WTC11 (cell line): Measurements from ENCODE around the gene C1QTNF4. TPM values are rescaled to one million over a fixed set of nuclear protein-coding genes. Genes with fewer than 3 reads are reported as not detected.

Experiments
- ATAC-seq: fragments of 200-7000 bp; cut with Tn5 transposase; 2 replicates; pipeline ENCODE4 v1.10.0; 2021; ENCODE audit warnings: mild to moderate bottlenecking, moderate library complexity
- CTCF ChIA-PET: fragments of 300-600 bp; sonication (Branson Sonifier 250); formaldehyde crosslinking; loops from one replicate; lab custom pipeline; 2021; ENCODE audit warnings: antibody characterized with exemption; lab: Charles Lee
- POLR2A ChIA-PET: fragments of 350-600 bp; sonication (Branson Sonifier 250); formaldehyde crosslinking; loops from one replicate; lab custom pipeline; 2021; ENCODE audit warnings: antibody characterized with exemption; lab: Charles Lee
- DNase-seq: peaks from one replicate; pipeline ENCODE4 v3.0.0; 2021; ENCODE audit warnings: low spot score
- H3K27ac Mint-ChIP-seq: 2 replicates; pipeline ENCODE4 v1.8.0; 2021; ENCODE audit warnings: mixed read lengths
- H3K27me3 Mint-ChIP-seq: 2 replicates; pipeline ENCODE4 v1.8.0; 2021; ENCODE audit warnings: low read depth, mild to moderate bottlenecking, moderate library complexity, mixed read lengths
- H3K36me3 Mint-ChIP-seq: 2 replicates; pipeline ENCODE4 v1.8.0; 2021; ENCODE audit warnings: mixed read lengths
- H3K4me1 Mint-ChIP-seq: 2 replicates; pipeline ENCODE4 v1.8.0; 2022; ENCODE audit warnings: mixed read lengths
- H3K4me3 Mint-ChIP-seq: 2 replicates; pipeline ENCODE4 v1.8.0; 2021; ENCODE audit warnings: mild to moderate bottlenecking, moderate library complexity, mixed read lengths
- H3K9me3 Mint-ChIP-seq: 2 replicates; pipeline ENCODE4 v1.8.0; 2021; ENCODE audit warnings: mixed read lengths
- CBFB ChIP-seq: sonication (generic); formaldehyde crosslinking; IDR thresholded peaks from 2 replicates; pipeline ENCODE4 v1.8.1; 2022; ENCODE audit warnings: mild to moderate bottlenecking, low read depth, missing genetic modification reagents
- ESRRA ChIP-seq: sonication (generic); formaldehyde crosslinking; IDR thresholded peaks from 2 replicates; pipeline ENCODE4 v1.8.1; 2022; ENCODE audit warnings: mild to moderate bottlenecking, missing genetic modification reagents, borderline replicate concordance
- FOXJ3 ChIP-seq: sonication (generic); formaldehyde crosslinking; IDR thresholded peaks from 2 replicates; pipeline ENCODE4 v1.9.0; 2021; ENCODE audit warnings: missing genetic modification reagents, mild to moderate bottlenecking, borderline replicate concordance
- FOXP1 ChIP-seq: sonication (generic); formaldehyde crosslinking; IDR thresholded peaks from 2 replicates; pipeline ENCODE4 v1.8.0; 2022; ENCODE audit warnings: missing genetic modification reagents, mild to moderate bottlenecking, moderate library complexity, borderline replicate concordance
- GRHL2 ChIP-seq: fragments of 250-450 bp; sonication (Bioruptor Pico); IDR thresholded peaks from 2 replicates; pipeline ENCODE4 v1.8.0; 2022; ENCODE audit warnings: mild to moderate bottlenecking, moderate library complexity; ENCODE audit not compliant: insufficient replicate concordance, severe bottlenecking
- GTF2I ChIP-seq: fragments of 250-450 bp; sonication (Bioruptor Pico); conservative IDR thresholded peaks from 2 replicates; pipeline ENCODE4 v1.4.0; 2021; ENCODE audit warnings: mild to moderate bottlenecking
- JUN ChIP-seq: sonication (generic); formaldehyde crosslinking; IDR thresholded peaks from 2 replicates; pipeline ENCODE4 v1.8.0; 2023; ENCODE audit warnings: mild to moderate bottlenecking, missing genetic modification reagents
- MXD4 ChIP-seq: fragments of 250-450 bp; sonication (Bioruptor Pico); IDR thresholded peaks from 2 replicates; pipeline ENCODE4 v1.8.0; 2021; ENCODE audit warnings: mild to moderate bottlenecking, moderate library complexity, borderline replicate concordance
- MYBL2 ChIP-seq: sonication (generic); formaldehyde crosslinking; IDR thresholded peaks from 2 replicates; pipeline ENCODE4 v1.8.1; 2023; ENCODE audit warnings: mild to moderate bottlenecking, moderate library complexity, missing genetic modification reagents
- NFATC4 ChIP-seq: fragments of 250-450 bp; sonication (Bioruptor Pico); IDR thresholded peaks from 2 replicates; pipeline ENCODE4 v1.9.0; 2021; ENCODE audit warnings: mild to moderate bottlenecking
- NFE2L1 ChIP-seq: sonication (generic); formaldehyde crosslinking; IDR thresholded peaks from 2 replicates; pipeline ENCODE4 v1.8.1; 2023; ENCODE audit warnings: missing genetic modification reagents
- NR1H2 ChIP-seq: sonication (generic); formaldehyde crosslinking; IDR thresholded peaks from 2 replicates; pipeline ENCODE4 v1.9.0; 2021; ENCODE audit warnings: mild to moderate bottlenecking, moderate library complexity, missing genetic modification reagents
- PRRX2 ChIP-seq: fragments of 250-450 bp; sonication (Bioruptor Pico); IDR thresholded peaks from 2 replicates; pipeline ENCODE4 v1.8.0; 2021; ENCODE audit warnings: mild to moderate bottlenecking
- RELA ChIP-seq: sonication (generic); formaldehyde crosslinking; IDR thresholded peaks from 2 replicates; pipeline ENCODE4 v1.8.1; 2022; ENCODE audit warnings: missing genetic modification reagents, mild to moderate bottlenecking, borderline replicate concordance
- TEAD1 ChIP-seq: sonication (generic); formaldehyde crosslinking; IDR thresholded peaks from 2 replicates; pipeline ENCODE4 v1.8.0; 2022; ENCODE audit warnings: mild to moderate bottlenecking, missing genetic modification reagents
- TEAD4 ChIP-seq: sonication (generic); formaldehyde crosslinking; IDR thresholded peaks from 2 replicates; pipeline ENCODE4 v1.8.0; 2022; ENCODE audit warnings: mild to moderate bottlenecking, missing genetic modification reagents
- ZBTB21 ChIP-seq: sonication (generic); formaldehyde crosslinking; IDR thresholded peaks from 2 replicates; pipeline ENCODE4 v1.8.1; 2023; ENCODE audit warnings: mild to moderate bottlenecking, missing genetic modification reagents, borderline replicate concordance
- ZNF416 ChIP-seq: fragments of 250-450 bp; sonication (Bioruptor Pico); IDR thresholded peaks from 2 replicates; pipeline ENCODE4 v1.9.0; 2021; ENCODE audit warnings: mild to moderate bottlenecking, inconsistent platforms
- total RNA-seq: library from RNA; stranded (reverse); gene quantifications from 3 replicates; pipeline ENCODE4 v1.2.3, GENCODE V29; 2021
- TF ChIP-seq, protein P1 (sequence below): sonication (generic); formaldehyde crosslinking; IDR thresholded peaks from 2 replicates; pipeline ENCODE4 v1.8.0; 2022; ENCODE audit warnings: mild to moderate bottlenecking, missing genetic modification reagents
- TF ChIP-seq, protein P2 (sequence below): sonication (generic); formaldehyde crosslinking; IDR thresholded peaks from 2 replicates; pipeline ENCODE4 v1.8.0; 2022; ENCODE audit warnings: mild to moderate bottlenecking, missing genetic modification reagents
- TF ChIP-seq, protein P3 (sequence below): fragments of 250-450 bp; sonication (Bioruptor Pico); conservative IDR thresholded peaks from 2 replicates; pipeline ENCODE4 v1.9.0; 2021; ENCODE audit warnings: mild to moderate bottlenecking
- TF ChIP-seq, protein P4 (sequence below): sonication (generic); formaldehyde crosslinking; IDR thresholded peaks from 2 replicates; pipeline ENCODE4 v1.8.1; 2022; ENCODE audit warnings: mild to moderate bottlenecking, missing genetic modification reagents, moderate library complexity, borderline replicate concordance
- TF ChIP-seq, protein P5 (sequence below): sonication (generic); formaldehyde crosslinking; IDR thresholded peaks from 2 replicates; pipeline ENCODE4 v1.8.1; 2022; ENCODE audit warnings: mild to moderate bottlenecking, moderate library complexity, missing genetic modification reagents

C1QTNF4 gene
- total RNA-seq, 1 experiment from 2014 or later, result 9.5 TPM

DNA sequence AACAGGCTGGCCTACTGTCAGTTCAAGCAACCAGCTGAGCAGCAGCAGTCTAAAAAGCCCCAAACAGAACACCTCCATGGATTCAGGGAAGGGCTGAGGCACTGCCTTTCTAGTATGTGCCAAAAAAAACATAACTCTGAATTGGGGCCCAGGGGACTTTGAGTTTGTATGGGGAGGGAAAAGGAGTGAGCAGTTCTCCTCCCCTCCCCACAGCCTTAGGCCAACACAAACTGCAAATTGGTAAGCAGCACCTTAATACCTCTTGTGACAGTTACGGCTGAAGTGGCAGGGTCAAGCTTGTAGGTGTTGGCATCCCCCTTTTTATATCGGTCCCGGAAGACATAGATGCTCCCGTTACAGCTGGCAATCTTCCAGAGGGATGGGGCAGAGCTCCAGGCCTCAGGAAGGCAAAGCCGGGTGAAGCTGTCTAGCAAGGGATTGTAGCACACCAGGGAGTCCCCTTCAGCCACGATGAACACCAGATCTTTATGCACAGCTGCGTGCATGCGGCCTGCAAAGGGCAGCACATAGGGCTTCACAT, 21.4 kb downstream of the C1QTNF4 start:
- ChIA-PET CTCF (no interaction called here), POLR2A (interaction anchor here (0.6 kb wide), 1 partner anchor 36 kb away, joined by 7 read pairs; no protein-coding TSS in a partner anchor)
- peaks cover 67% of the 10 kb centered on the region for H3K36me3 Mint-ChIP-seq
- peaks cover 8% of the 10 kb centered on the region for H3K4me1 Mint-ChIP-seq
- ATAC-seq, result no peak
- no peak overlapping the region for H3K27ac Mint-ChIP-seq
- H3K9me3 Mint-ChIP-seq, result no peaks in the 10 kb centered on the region
- no peaks in the 10 kb centered on the region for H3K27me3 Mint-ChIP-seq
- TF ChIP-seq GRHL2 (no peak), FOXP1 (CRISPR knock-in tag) (no peak), NFATC4 (CRISPR knock-in tag) (no peak), GTF2I (CRISPR knock-in tag) (no peak), RELA (CRISPR knock-in tag) (no peak), TEAD1 (CRISPR knock-in tag) (no peak), TEAD4 (CRISPR knock-in tag) (no peak), MYBL2 (CRISPR knock-in tag) (no peak), NFE2L1 (CRISPR knock-in tag) (no peak), MXD4 (no peak), PRRX2 (CRISPR knock-in tag) (no peak), ZBTB21 (no peak)
- TF ChIP-seq, protein P1, sequence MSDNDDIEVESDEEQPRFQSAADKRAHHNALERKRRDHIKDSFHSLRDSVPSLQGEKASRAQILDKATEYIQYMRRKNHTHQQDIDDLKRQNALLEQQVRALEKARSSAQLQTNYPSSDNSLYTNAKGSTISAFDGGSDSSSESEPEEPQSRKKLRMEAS (CRISPR knock-in tag), result no peak
- TF ChIP-seq, protein P2, sequence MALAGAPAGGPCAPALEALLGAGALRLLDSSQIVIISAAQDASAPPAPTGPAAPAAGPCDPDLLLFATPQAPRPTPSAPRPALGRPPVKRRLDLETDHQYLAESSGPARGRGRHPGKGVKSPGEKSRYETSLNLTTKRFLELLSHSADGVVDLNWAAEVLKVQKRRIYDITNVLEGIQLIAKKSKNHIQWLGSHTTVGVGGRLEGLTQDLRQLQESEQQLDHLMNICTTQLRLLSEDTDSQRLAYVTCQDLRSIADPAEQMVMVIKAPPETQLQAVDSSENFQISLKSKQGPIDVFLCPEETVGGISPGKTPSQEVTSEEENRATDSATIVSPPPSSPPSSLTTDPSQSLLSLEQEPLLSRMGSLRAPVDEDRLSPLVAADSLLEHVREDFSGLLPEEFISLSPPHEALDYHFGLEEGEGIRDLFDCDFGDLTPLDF, result no peak
- H3K4me3 Mint-ChIP-seq, result no peak overlapping the region
- DNase-seq, result no peak

DNA sequence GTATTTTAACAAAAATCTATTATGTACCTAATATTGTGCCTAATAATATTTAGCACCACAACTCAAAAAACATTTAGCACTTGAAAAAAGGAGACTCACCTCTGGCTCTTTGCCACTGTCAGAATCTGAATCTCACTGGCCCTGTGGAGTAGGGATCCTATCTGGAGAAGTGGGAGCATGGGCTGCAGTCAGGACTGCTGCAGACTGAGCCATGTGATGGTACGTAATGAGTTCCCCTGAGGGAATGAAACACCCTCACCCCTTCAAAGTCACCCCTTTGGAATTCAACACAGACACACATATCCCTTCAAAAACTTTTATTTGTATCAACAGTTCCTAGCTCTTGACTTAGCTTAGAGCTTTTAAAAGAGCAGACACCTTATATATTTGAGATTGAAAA, 22.3 kb downstream of the C1QTNF4 start:
- Mint-ChIP-seq H3K4me3 (no peak overlapping the region), H3K27me3 (no peaks in the 10 kb centered on the region), H3K9me3 (no peaks in the 10 kb centered on the region), H3K36me3 (peaks cover 63% of the 10 kb centered on the region), H3K27ac (no peak overlapping the region), H3K4me1 (peaks cover under 1% of the 10 kb centered on the region; the same call in 1 of the 2 replicates)
- ChIA-PET POLR2A (no interaction called here), CTCF (no interaction called here)
- ATAC-seq (no peak), DNase-seq (no peak)
- TF ChIP-seq NR1H2 (CRISPR knock-in tag) (no peak), NFE2L1 (CRISPR knock-in tag) (no peak)

DNA sequence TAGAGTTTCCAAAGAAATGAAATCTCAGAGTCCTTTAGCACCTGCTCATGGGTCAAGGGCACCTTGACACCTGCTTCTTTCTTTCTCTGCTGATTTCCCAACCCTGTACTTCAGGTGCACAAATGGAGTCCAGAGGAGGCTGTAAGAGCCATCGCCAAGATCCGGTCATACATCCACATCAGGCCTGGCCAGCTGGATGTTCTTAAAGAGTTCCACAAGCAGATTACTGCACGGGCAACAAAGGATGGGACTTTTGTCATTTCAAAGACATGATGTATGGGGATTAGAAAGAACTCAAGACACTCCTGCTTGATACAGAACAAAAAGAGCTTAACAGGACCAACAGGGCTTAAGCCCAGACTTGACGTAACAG, 22.9 kb downstream of the C1QTNF4 start:
- CTCF ChIA-PET, result interaction anchor here (1.1 kb wide), 1 partner anchor 18 kb away, joined by 3 read pairs; no protein-coding TSS in a partner anchor

More for the DNA sequence above, 22.9 kb downstream of the C1QTNF4 start:
- H3K4me3 Mint-ChIP-seq, result no peak overlapping the region
- peaks cover 62% of the 10 kb centered on the region for H3K36me3 Mint-ChIP-seq
- DNase-seq (no peak), ATAC-seq (no peak)
- no peaks in the 10 kb centered on the region for H3K27me3 Mint-ChIP-seq
- POLR2A ChIA-PET, result no interaction called here
- H3K9me3 Mint-ChIP-seq, result no peaks in the 10 kb centered on the region
- H3K27ac Mint-ChIP-seq, result no peak overlapping the region
- TF ChIP-seq ZNF416 (CRISPR knock-in tag), result no peak
- TF ChIP-seq CBFB (CRISPR knock-in tag), result no peak
- TF ChIP-seq JUN (CRISPR knock-in tag), result no peak
- TF ChIP-seq ESRRA, result no peak
- TF ChIP-seq, protein P3, sequence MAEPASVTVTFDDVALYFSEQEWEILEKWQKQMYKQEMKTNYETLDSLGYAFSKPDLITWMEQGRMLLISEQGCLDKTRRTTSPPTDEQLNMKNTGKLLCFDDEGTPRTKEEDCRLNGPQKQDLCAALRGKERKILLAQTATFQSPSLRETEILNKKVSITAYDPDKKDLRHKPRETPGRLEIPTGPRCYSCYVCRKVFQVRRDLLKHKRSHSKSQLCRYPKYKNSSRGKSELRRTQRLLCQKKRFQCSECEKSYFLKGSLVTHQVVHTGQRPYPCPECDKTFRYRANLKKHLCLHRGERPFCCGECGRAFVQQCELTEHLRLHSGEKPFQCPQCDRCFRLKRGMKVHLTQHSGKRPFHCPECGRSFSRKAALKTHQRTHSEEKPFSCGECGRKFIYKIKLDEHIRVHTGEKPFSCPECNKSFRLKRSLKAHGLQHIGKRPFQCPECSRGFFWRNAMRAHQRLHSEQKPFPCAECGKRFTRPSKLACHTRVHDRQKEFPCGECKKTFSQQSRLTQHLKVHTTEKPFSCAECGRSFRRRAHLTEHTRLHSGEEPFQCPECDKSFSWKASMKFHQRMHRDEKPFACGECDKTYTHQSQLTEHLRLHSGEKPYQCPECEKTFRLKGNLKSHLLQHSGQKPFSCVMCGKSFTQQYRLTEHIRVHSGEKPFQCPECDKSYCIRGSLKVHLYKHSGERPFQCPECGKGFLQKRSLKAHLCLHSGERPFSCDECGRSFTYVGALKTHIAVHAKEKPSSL, result no peak
- TF ChIP-seq FOXJ3 (CRISPR knock-in tag), result no peak
- TF ChIP-seq, protein P2, result no peak
- TF ChIP-seq, protein P4, sequence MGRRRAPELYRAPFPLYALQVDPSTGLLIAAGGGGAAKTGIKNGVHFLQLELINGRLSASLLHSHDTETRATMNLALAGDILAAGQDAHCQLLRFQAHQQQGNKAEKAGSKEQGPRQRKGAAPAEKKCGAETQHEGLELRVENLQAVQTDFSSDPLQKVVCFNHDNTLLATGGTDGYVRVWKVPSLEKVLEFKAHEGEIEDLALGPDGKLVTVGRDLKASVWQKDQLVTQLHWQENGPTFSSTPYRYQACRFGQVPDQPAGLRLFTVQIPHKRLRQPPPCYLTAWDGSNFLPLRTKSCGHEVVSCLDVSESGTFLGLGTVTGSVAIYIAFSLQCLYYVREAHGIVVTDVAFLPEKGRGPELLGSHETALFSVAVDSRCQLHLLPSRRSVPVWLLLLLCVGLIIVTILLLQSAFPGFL (CRISPR knock-in tag), result no peak
- TF ChIP-seq, protein P5, sequence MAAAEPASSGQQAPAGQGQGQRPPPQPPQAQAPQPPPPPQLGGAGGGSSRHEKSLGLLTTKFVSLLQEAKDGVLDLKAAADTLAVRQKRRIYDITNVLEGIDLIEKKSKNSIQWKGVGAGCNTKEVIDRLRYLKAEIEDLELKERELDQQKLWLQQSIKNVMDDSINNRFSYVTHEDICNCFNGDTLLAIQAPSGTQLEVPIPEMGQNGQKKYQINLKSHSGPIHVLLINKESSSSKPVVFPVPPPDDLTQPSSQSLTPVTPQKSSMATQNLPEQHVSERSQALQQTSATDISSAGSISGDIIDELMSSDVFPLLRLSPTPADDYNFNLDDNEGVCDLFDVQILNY (CRISPR knock-in tag), result no peak
- TF ChIP-seq RELA (CRISPR knock-in tag), result no peak
- TF ChIP-seq NFATC4 (CRISPR knock-in tag), result no peak
- H3K4me1 Mint-ChIP-seq, result peaks cover 6% of the 10 kb centered on the region
